ENCODE data around the gene LEMD1. TPM values are rescaled to one million over a fixed set of nuclear protein-coding genes. Genes with fewer than 3 reads are reported as not detected.

The LEMD1 gene
- polyA plus RNA-seq, 12 donors = 0.29 TPM; not detected in 11

GRCh38 chr1:205355075-205355453, 66.8 kb downstream of the LEMD1 start:
- DNase-seq = no peak

DNA sequence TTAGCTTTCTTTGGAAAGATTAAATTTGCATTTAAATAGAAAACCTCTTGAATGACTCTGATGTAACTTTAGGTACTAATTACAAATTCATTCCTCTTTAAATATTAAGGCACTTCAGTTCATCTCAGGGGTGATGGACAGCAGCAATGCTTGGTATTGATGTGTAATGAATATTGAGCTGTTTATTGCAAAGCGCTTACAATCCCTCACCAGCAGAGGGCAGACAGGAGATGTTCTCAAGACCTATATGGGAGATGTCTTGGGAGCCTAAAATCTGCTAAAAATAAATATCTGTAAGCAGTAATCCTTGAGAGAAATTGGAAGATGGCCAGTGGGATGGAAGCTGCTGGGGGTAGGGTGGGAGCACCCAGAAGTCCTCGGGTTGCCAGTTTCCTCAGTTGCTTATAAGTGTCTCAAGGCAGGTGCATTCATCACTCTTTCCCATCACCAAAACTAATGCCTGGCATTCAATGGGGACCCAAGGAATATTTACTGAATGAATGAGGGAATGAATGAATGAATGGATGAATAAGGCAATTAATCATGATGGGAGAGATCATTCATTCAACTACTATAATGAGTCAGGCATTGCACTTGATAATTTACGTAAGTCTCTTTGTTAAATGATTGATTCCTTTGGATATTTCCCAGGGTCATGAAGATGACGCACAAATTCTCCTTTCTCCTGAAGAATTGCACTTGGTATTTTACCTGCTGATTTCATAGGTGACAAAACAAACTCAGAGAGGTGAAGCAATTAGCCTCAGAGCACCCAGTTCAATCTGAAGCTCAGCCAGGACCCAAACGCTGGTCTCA, 67.4 kb downstream of the LEMD1 start:
- DNase-seq = peak; percentile 66

- no peak for DNase-seq
These were observed 68.2 kb downstream of the LEMD1 start for GRCh38 chr1:205353612-205354011.

DNA sequence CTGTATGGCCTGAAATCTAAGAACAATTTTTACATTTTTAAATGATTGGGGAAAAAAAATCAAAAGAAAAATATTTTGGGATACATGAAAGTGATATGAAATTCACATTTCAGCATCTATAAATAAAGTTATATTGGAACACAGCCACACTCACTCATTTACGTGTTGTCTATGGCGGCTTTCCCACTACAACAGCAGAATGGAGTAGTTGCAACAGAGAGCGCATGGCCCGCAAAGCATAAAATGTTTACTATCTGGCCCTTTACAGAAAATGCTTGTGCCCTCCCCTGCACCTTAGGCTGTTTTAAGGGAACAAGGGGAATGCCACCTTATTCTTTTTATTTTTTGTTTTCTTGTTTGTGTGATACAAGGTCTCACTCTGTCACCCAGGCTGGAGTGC, 68.7 kb downstream of the LEMD1 start:
- DNase-seq = no peak

GRCh38 chr1:205351984-205352713, 69.7 kb downstream of the LEMD1 start:
- DNase-seq = no peak

DNA sequence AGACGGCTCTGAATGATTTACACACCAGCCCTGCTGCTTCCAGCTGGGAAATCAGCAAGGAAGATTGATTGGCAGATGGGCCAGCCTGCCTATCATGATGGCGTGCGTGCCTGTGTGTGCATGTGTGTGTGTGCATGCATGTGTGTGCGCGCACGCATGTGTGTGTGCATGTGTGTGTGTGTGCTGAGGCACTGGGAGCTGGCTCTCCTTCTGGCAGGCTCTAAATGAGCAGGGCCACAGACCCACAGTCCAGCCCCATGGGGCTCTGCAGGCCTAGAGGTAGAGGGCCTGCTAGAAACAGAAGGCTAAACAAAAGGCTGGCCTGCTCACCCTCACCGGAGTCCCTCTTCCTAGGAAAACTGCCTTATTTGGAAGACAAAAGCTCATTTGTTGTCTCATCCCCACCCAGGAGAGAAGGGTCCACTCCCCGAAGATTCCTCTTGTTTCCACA, 71.1 kb downstream of the LEMD1 start:
- DNase-seq = no peak

DNA sequence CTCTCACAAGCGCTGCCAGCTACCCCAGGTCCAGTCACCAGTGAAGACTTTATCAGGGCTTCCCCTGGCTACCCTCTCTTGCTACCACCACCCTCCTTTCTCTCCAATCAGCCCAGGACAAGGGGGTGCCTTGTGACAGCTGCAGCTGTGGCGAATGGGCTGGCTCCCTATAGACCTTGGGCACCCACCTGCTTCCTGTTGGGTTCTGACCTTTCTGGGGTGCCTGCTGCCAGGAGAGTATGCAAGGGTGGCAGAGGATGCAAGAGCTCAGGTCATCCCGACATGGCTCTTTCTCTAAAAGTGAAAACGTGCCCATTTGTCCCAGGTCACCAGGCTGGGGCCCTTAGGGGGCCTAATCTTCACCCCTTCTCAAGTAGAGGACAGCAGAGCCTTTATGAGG, 71.7 kb downstream of the LEMD1 start:
- no peak for DNase-seq

- DNase-seq = no peak
These were observed 73.0 kb downstream of the LEMD1 start for GRCh38 chr1:205348554-205349487.

DNA sequence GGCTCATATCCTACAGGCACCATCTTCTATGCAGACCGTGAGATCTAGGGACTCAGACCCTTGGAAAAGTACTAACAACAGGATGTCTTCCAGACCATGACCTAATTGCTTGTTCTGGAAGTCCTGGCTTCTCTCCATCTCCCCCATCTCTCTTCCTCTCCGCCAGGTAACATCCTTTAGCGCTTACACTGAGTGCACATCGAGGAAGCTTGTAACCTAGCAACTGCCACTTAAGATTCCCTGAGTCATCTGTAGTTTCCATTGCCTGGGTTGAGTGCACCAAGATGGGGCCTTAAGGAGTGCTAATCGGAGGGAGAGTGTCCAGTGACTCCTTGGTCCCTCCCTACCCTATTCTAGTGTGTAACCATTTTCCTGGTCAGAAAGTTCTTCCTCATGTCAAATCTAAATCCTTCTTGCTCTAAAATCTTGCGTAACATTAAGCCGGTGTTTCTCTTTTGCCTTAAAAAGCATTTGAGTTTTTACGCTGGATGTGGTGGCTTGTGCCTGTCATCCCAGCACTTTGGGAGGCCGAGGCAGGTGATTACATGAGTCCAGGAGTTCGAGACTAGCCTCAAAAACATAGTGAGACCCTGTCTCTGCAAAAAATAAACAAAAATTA, 74.8 kb downstream of the LEMD1 start:
- DNase-seq = no peak

GRCh38 chr1:205345761-205346160, 76.1 kb downstream of the LEMD1 start:
- no peak for DNase-seq

GRCh38 chr1:205344066-205344928, 77.6 kb downstream of the LEMD1 start:
- DNase-seq = no peak

- no peak for DNase-seq
These were observed 78.3 kb downstream of the LEMD1 start for GRCh38 chr1:205343431-205344065.

DNA sequence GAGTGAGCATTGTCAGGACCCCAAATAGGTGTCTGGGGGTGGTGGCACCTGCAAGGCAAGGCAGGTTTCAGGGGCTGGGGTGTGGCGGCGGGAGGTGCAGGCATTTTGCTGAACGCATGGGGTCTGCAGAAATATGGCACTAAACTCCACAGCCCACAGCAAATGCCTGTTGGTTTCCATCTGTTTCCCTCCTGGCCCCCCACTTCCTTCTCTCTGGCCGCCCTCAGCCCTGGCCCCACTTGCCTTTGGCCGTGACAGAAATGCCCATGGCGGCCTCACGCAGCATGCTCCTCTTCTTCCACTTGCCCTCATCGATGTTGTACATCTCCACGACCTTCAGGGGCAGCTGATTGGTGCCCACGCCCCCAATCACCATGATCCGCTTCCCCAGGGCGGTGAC, 78.9 kb downstream of the LEMD1 start:
- no peak for DNase-seq

- DNase-seq = no peak
These were observed 81.2 kb downstream of the LEMD1 start for GRCh38 chr1:205340676-205341075.

DNA sequence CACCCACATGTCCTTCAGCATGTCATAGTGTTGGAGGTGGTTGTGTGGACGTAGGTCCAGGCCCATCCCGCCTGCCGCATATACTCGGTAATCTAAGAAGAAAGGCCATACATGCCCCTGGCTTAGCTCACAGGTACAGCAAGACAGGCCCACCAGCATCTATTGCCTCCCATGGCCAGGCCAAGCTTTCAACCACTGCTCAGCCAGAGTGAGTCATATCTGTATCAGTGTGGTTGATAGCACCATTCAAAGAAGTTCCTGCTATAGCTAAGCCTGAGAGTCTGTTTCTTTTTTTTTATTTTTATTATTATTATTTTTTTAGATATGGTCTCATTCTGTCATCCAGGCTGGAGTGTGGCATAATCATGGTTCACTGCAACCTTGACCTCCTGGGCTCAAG, 82.1 kb downstream of the LEMD1 start:
- DNase-seq = no peak

GRCh38 chr1:205339197-205339702, 82.6 kb downstream of the LEMD1 start:
- no peak for DNase-seq

- no peak for DNase-seq
These were observed 83.8 kb downstream of the LEMD1 start for GRCh38 chr1:205338011-205338410.

DNA sequence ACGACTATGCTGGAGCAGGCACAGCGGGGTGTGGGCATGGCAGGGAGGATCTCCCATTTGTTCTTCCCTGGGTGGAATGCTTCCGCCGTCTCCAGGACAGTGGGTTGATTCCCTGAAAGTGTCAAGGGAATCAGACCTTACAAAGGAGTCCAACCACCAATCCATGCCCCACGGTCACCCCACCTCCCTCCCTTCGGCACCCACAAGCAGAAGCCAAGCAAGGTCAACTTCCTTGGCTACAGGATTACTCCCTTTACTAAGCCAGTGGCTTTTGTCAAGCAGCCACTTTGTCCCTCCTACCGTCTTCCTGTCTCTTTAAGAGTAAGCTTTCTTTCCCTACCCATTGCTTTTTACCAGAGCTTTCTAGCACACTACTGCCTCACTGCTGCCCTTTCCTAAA, 84.4 kb downstream of the LEMD1 start:
- DNase-seq = no peak

DNA sequence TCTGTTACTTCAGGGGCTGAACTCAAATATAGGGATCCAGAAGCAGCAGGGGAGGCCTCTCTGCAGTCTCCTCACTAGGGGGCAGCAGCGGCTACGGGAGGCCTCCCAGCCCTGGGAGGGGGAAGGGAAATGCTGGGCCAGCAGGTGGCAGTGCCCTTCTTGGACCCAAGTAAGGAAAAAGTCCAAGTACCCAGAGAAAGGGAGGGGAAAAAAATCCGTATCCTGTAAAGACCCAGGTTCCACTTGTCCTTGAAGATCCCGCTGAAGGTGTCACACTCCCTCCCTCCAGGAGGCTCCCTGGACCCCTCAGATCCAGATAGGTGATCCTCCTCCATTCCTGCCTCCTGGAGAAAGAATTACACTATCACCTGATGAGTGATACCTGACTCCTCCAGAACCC, 86.2 kb downstream of the LEMD1 start:
- DNase-seq = peak; percentile 46

Data from muscle of arm (tissue), 12 donors.